ENCODE measurements around the gene SF3A1.
"Not testable (repeated sequence)": the region's sequence is repeated elsewhere in the genome, so short reads cannot be mapped to it uniquely, and the experiment has no call there.

Gene SF3A1

GRCh38 chr22:30338802-30339201 is 17.9 kb downstream of the SF3A1 start:
- H3K27ac ChIP-seq (ENCODE audit: low read length): no peak overlapping the region

GRCh38 chr22:30338341-30338740 is 18.4 kb downstream of the SF3A1 start:
- DNase-seq; H2AFZ ChIP-seq (ENCODE audit: low read length); H3F3A ChIP-seq (ENCODE audit: insufficient read depth, low read length); H3K79me2 ChIP-seq (ENCODE audit: low read length); H3K9ac ChIP-seq (ENCODE audit: low read length); H3K27ac ChIP-seq (ENCODE audit: low read length); H3K9me3 ChIP-seq (replicated peaks; ENCODE audit: insufficient read depth, low read length); H3K4me1 ChIP-seq (ENCODE audit: low read length); H3K9me2 ChIP-seq (replicated peaks; ENCODE audit: insufficient read depth, low read length); H4K20me1 ChIP-seq (ENCODE audit: insufficient read depth, low read length); H3K4me3 ChIP-seq (ENCODE audit: low read length); H3K4me2 ChIP-seq (ENCODE audit: low read depth, low read length); H3K27me3 ChIP-seq (replicated peaks; ENCODE audit: insufficient read depth, low read length): not testable (repeated sequence)
- H3K36me3 ChIP-seq (replicated peaks; ENCODE audit: insufficient read depth, low read length): peaks cover 32% of the 10 kb centered on the region

More at GRCh38 chr22:30338802-30339201, 17.9 kb downstream of the SF3A1 start:
- H3F3A ChIP-seq (ENCODE audit: insufficient read depth, low read length): no peaks in the 10 kb centered on the region
- no peaks in the 10 kb centered on the region for H4K20me1 ChIP-seq (ENCODE audit: insufficient read depth, low read length)
- H2AFZ ChIP-seq (ENCODE audit: low read length): no peak overlapping the region
- H3K27me3 ChIP-seq (replicated peaks; ENCODE audit: insufficient read depth, low read length): no peaks in the 10 kb centered on the region
- no peak overlapping the region for H3K4me2 ChIP-seq (ENCODE audit: low read depth, low read length)
- H3K36me3 ChIP-seq (replicated peaks; ENCODE audit: insufficient read depth, low read length): peaks cover 28% of the 10 kb centered on the region
- no peaks in the 10 kb centered on the region for H3K4me1 ChIP-seq (ENCODE audit: low read length)
- H3K9me2 ChIP-seq (replicated peaks; ENCODE audit: insufficient read depth, low read length): no peaks in the 10 kb centered on the region
- no peaks in the 10 kb centered on the region for H3K9me3 ChIP-seq (replicated peaks; ENCODE audit: insufficient read depth, low read length)
- TF ChIP-seq EZH2 (optimal IDR thresholded peaks at IDR 0.05; ENCODE audit: low read depth, low read length) (no peak), EZH2phosphoT487 (IDR thresholded peaks at IDR 0.05; ENCODE audit: low read length) (no peak), CTCF (IDR thresholded peaks at IDR 0.05; ENCODE audit: low read length) (no peak)
- no peak for DNase-seq
- H3K79me2 ChIP-seq (ENCODE audit: low read length): no peaks in the 10 kb centered on the region
- H3K9ac ChIP-seq (ENCODE audit: low read length): no peak overlapping the region
- H3K4me3 ChIP-seq (ENCODE audit: low read length): no peak overlapping the region

- TF ChIP-seq EZH2phosphoT487 (IDR thresholded peaks at IDR 0.05; ENCODE audit: low read length) (no peak), CTCF (IDR thresholded peaks at IDR 0.05; ENCODE audit: low read length) (no peak), EZH2 (optimal IDR thresholded peaks at IDR 0.05; ENCODE audit: low read depth, low read length) (no peak)
These were observed 19.3 kb downstream of the SF3A1 start for GRCh38 chr22:30337461-30337778.

GRCh38 chr22:30336752-30337460 is 19.8 kb downstream of the SF3A1 start:
- no peaks in the 10 kb centered on the region for H3K9me3 ChIP-seq (replicated peaks; ENCODE audit: insufficient read depth, low read length)
- no peak overlapping the region for H3K4me2 ChIP-seq (ENCODE audit: low read depth, low read length)
- H3K36me3 ChIP-seq (replicated peaks; ENCODE audit: insufficient read depth, low read length): peaks cover 25% of the 10 kb centered on the region

More at GRCh38 chr22:30337461-30337778, 19.3 kb downstream of the SF3A1 start:
- Histone ChIP-seq H3K9me3 (replicated peaks; ENCODE audit: insufficient read depth, low read length) (no peaks in the 10 kb centered on the region), H3K79me2 (ENCODE audit: low read length) (no peaks in the 10 kb centered on the region), H3K27me3 (replicated peaks; ENCODE audit: insufficient read depth, low read length) (no peaks in the 10 kb centered on the region), H3F3A (ENCODE audit: insufficient read depth, low read length) (no peaks in the 10 kb centered on the region), H3K9me2 (replicated peaks; ENCODE audit: insufficient read depth, low read length) (no peaks in the 10 kb centered on the region), H3K36me3 (replicated peaks; ENCODE audit: insufficient read depth, low read length) (peaks cover 31% of the 10 kb centered on the region), H3K4me3 (ENCODE audit: low read length) (no peak overlapping the region), H3K4me2 (ENCODE audit: low read depth, low read length) (no peak overlapping the region), H3K9ac (ENCODE audit: low read length) (no peak overlapping the region), H3K27ac (ENCODE audit: low read length) (no peak overlapping the region), H2AFZ (ENCODE audit: low read length) (no peak overlapping the region), H4K20me1 (ENCODE audit: insufficient read depth, low read length) (no peaks in the 10 kb centered on the region), H3K4me1 (ENCODE audit: low read length) (no peaks in the 10 kb centered on the region)
- DNase-seq: no peak

More at GRCh38 chr22:30336752-30337460, 19.8 kb downstream of the SF3A1 start:
- DNase-seq: no peak
- Histone ChIP-seq H3F3A (ENCODE audit: insufficient read depth, low read length) (no peaks in the 10 kb centered on the region), H2AFZ (ENCODE audit: low read length) (no peak overlapping the region), H3K27me3 (replicated peaks; ENCODE audit: insufficient read depth, low read length) (no peaks in the 10 kb centered on the region), H3K79me2 (ENCODE audit: low read length) (no peaks in the 10 kb centered on the region), H3K9me2 (replicated peaks; ENCODE audit: insufficient read depth, low read length) (no peaks in the 10 kb centered on the region), H3K4me1 (ENCODE audit: low read length) (no peaks in the 10 kb centered on the region), H3K4me3 (ENCODE audit: low read length) (no peak overlapping the region), H3K27ac (ENCODE audit: low read length) (no peak overlapping the region), H4K20me1 (ENCODE audit: insufficient read depth, low read length) (no peaks in the 10 kb centered on the region), H3K9ac (ENCODE audit: low read length) (no peak overlapping the region)
- no peak for TF ChIP-seq EZH2phosphoT487 (IDR thresholded peaks at IDR 0.05; ENCODE audit: low read length)
- TF ChIP-seq EZH2 (optimal IDR thresholded peaks at IDR 0.05; ENCODE audit: low read depth, low read length): no peak
- no peak for TF ChIP-seq CTCF (IDR thresholded peaks at IDR 0.05; ENCODE audit: low read length)
